Central memory CD8-positive, alpha-beta T cell (primary cell): ENCODE data around the gene KCNG1.
"Not testable (repeated sequence)": the region's sequence is repeated elsewhere in the genome, so short reads cannot be mapped to it uniquely, and the experiment has no call there.

Experiments
- ATAC-seq: fragments of 150-1000 bp; cut with Tn5 transposase; replicated peaks from 2 replicates; pipeline ENCODE4 v1.10.0; 2022; ENCODE audit warnings: mild to moderate bottlenecking, moderate FRiP score, moderate number of reproducible peaks; ENCODE audit not compliant: poor library complexity, severe bottlenecking; ENCODE audit errors: extremely low read depth
- DNase-seq, 2 donors: peaks; one replicate each; pipeline ENCODE4 v3.0.0; 2021; ENCODE audit warnings: low spot score in 2 of 2
- H3K27ac Mint-ChIP-seq: one replicate; pipeline ENCODE4 v1.8.0; 2022; ENCODE audit warnings: low read depth, mild to moderate bottlenecking, moderate library complexity, mixed read lengths
- H3K27me3 Mint-ChIP-seq: one replicate; pipeline ENCODE4 v1.8.0; 2022; ENCODE audit warnings: mixed read lengths
- H3K36me3 Mint-ChIP-seq: one replicate; pipeline ENCODE4 v1.8.0; 2022; ENCODE audit warnings: mild to moderate bottlenecking, moderate library complexity, mixed read lengths; ENCODE audit not compliant: insufficient read depth
- H3K4me1 Mint-ChIP-seq: one replicate; pipeline ENCODE4 v1.8.0; 2022; ENCODE audit warnings: mixed read lengths
- H3K4me3 Mint-ChIP-seq: one replicate; pipeline ENCODE4 v1.8.0; 2022; ENCODE audit warnings: mild to moderate bottlenecking, moderate library complexity, mixed read lengths
- H3K9me3 Mint-ChIP-seq: one replicate; pipeline ENCODE4 v1.8.0; 2022; ENCODE audit warnings: mixed read lengths

The KCNG1 gene

DNA sequence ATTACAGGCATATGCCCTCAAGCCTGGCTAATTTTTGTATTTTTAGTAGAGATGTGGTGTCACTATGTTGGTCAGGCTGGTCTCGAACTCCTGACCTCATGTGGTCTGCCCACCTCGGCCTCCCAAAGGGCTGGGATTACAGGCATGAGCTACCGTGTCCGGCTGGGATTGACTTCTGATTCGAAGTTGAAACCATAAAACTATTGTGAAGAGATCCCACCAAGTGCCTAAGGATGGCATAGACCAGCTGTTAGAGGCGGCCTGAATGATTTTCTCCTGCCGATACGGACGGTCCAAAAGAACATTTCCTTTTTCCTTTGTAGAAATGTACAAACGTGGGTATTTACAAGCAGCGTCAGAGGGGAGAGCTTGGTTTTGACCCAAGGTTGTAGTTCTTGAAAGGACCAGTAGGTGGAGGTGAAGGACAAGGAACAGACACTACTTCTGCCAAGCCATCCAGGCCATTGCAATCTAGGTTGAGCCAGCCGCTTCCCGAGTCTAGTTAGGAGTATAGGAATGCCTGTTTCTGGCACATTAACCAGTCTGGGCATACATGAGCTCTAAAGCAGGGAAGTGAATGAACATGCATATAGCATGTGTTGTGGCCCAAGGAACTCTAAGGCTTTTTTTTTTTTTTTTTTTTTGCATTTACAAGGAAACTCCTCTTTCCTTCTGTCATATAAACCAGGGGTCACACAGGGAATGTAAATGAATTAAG, 35.3 kb downstream of the KCNG1 start:
- H3K36me3 Mint-ChIP-seq = no peaks in the 10 kb centered on the region
- peak; percentile 43 to 57 for DNase-seq
- no peak overlapping the region for H3K27ac Mint-ChIP-seq
- peaks cover 47% of the 10 kb centered on the region for H3K27me3 Mint-ChIP-seq
- no peaks in the 10 kb centered on the region for H3K9me3 Mint-ChIP-seq
- H3K4me1 Mint-ChIP-seq = no peaks in the 10 kb centered on the region
- H3K4me3 Mint-ChIP-seq = no peak overlapping the region
- peak; percentile 73 for ATAC-seq

DNA sequence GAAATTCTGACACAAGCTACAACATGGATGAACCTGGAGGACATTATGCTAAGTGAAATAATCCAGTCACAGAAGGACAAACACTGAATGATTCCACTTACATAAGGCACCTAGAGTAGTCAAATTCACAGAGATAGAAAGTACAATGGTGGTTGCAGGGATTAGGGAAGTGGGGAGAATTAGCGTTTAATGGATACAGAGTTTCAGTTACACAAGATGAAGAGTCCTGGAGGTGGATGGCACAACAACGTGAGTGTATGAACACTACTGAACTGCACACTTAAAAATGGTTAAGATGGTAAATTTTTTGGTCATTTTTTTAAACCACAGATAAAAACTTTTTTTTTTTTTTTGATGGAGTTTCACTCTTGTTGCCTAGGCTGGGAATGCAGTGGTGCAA, 39.6 kb downstream of the KCNG1 start:
- ATAC-seq (no peak), DNase-seq (no peak)
- Mint-ChIP-seq H3K27ac (no peak overlapping the region), H3K4me3 (no peak overlapping the region), H3K9me3 (no peaks in the 10 kb centered on the region), H3K36me3 (no peaks in the 10 kb centered on the region), H3K4me1 (no peaks in the 10 kb centered on the region), H3K27me3 (peaks cover 77% of the 10 kb centered on the region)

DNA sequence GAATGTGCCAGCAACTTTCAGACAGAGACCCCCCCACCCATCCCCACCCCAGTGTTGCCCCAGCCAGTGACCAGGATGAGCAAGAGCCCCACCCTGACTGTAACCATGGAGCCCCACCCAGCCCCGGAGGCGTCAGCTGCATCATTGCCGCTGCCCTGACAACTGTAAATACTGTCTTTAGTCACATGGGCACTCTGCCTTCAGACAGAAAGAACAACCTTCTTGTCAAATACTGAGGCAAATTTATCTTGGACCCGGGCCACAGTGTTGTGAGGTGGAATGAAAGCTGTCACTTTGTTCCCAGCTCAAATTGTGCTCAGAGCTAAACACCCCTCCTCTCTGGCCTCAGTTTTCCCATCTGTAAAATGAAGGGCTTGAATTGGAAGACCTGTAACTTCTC, 40.5 kb downstream of the KCNG1 start:
- H3K9me3 Mint-ChIP-seq = no peaks in the 10 kb centered on the region
- ATAC-seq = no peak
- no peak overlapping the region for H3K27ac Mint-ChIP-seq
- H3K4me3 Mint-ChIP-seq = no peak overlapping the region
- DNase-seq = no peak
- peaks cover 77% of the 10 kb centered on the region for H3K27me3 Mint-ChIP-seq
- H3K36me3 Mint-ChIP-seq = no peaks in the 10 kb centered on the region
- no peaks in the 10 kb centered on the region for H3K4me1 Mint-ChIP-seq

DNA sequence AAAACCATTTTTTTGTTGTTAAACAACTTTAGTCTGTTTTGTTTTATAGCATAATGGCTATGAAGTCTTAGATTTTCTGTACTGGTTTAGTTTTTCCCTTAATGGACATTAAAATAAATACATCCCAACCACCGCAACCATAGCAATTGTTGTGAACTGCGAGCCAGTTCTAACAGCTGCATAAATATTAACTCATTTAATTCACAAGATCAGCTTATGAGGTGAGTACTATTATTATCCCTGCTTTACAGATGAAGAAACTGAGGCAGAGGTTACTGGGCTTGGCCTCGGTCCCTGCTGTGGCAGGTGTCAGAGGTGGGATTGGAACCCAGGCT, 41.2 kb downstream of the KCNG1 start:
- H3K4me1 Mint-ChIP-seq = no peaks in the 10 kb centered on the region
- DNase-seq = no peak
- H3K4me3 Mint-ChIP-seq = no peak overlapping the region
- H3K36me3 Mint-ChIP-seq = no peaks in the 10 kb centered on the region
- H3K27ac Mint-ChIP-seq = no peak overlapping the region
- no peaks in the 10 kb centered on the region for H3K9me3 Mint-ChIP-seq
- no peak for ATAC-seq
- H3K27me3 Mint-ChIP-seq = peaks cover 77% of the 10 kb centered on the region

DNA sequence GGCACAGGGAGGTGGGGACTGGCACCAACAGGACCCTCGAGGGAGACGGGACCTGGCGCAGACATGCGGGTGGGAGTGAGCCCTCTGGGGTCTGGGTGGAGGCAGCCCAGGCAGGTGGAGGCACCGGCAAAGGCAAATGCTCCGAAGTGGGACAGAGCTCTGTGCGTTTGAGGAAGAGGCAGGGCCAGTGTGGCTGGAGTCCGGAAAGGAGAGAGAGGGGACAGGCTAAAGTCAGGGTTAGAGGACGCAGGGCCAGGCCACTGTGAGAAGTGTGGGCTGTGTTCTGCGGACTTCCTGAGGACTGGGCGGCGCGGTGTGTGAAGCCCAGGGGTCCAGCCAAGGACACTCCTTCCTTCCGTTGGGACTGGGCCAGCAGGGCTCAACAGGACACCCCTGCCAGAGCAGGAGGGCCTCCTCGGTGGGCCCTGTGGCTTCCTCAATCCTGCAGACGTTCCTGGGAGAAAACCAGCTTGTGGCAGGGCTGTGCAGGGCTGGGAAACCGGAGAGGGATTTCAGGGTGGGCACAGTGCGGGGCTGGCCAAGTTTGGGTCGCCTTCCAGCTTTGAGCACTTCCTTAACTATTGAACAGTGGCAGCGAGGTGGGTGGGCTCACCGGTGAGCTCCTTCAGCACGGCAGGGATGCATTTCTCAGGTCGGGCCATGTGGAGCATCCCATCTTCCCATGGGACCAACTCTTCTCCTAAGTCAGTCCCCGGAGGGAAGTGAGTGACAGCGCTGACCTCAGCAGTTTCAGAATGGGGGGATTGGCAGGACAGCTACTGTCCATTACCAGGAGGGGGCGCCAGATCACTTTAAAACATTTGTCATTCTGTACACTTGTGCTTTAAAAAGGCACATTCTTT, 41.8 kb downstream of the KCNG1 start:
- peak; percentile 41 to 63 for DNase-seq
- Mint-ChIP-seq H3K27me3 (peaks cover 77% of the 10 kb centered on the region), H3K4me3 (no peak overlapping the region), H3K36me3 (no peaks in the 10 kb centered on the region), H3K4me1 (no peaks in the 10 kb centered on the region), H3K27ac (no peak overlapping the region), H3K9me3 (no peaks in the 10 kb centered on the region)
- peak; percentile 56 for ATAC-seq

DNA sequence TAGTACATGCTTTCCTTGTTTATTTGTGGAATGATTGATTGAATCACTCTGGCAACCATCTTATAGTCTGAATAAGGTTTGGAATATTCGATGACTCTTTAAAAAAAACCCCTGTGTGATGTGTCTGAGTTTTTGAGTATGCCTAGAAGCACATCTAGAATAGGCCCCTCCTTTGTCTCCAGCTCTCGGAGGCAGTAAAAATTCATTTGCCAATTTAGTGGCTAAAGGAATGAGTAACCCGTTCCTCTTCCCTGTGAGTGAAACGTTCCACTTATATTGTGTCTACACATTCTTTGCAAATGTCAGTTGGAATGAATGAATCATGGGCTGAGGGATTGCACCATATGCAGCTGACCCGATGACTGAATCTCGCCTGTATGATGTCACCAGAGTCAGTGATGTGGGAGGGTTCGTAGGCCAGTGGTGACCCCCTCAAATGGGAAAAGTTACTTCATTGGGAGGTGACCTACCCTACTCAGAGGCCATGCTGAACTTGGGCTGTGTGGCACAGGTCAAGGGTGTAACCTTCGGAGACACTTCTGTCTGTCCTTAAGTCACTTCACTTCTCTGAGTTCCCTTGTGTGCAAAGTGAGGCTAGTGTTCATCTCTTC, 42.7 kb downstream of the KCNG1 start:
- ATAC-seq (no peak), DNase-seq (no peak)

DNA sequence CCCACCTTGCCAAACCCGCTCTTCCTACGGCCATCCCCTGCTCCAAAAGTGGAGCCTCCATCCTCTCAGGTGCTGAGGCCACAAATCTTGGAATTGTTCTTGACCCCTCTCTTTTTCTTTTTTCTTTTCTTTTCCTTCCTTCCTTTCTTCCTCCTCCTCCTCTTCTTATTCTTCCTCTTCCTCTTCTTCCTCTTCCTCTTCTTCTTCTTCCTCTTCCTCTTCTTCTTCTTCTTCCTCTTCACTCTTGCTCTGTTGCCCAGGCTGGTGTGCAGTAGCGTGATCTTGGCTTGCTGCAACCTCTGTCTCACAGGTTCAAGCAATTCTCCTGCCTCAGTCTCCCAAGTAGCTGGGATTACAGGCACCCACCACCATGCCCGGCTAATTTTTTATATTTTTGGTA, 44.4 kb downstream of the KCNG1 start:
- H3K4me1 Mint-ChIP-seq, H3K27ac Mint-ChIP-seq, H3K4me3 Mint-ChIP-seq, H3K9me3 Mint-ChIP-seq, ATAC-seq, DNase-seq, H3K36me3 Mint-ChIP-seq: not testable (repeated sequence)
- H3K27me3 Mint-ChIP-seq = peaks cover 73% of the 10 kb centered on the region

More for the DNA sequence above, 42.7 kb downstream of the KCNG1 start:
- H3K27ac Mint-ChIP-seq = no peak overlapping the region
- no peaks in the 10 kb centered on the region for H3K4me1 Mint-ChIP-seq
- H3K4me3 Mint-ChIP-seq = no peak overlapping the region
- H3K36me3 Mint-ChIP-seq = no peaks in the 10 kb centered on the region
- H3K27me3 Mint-ChIP-seq = peaks cover 81% of the 10 kb centered on the region
- H3K9me3 Mint-ChIP-seq = no peaks in the 10 kb centered on the region

DNA sequence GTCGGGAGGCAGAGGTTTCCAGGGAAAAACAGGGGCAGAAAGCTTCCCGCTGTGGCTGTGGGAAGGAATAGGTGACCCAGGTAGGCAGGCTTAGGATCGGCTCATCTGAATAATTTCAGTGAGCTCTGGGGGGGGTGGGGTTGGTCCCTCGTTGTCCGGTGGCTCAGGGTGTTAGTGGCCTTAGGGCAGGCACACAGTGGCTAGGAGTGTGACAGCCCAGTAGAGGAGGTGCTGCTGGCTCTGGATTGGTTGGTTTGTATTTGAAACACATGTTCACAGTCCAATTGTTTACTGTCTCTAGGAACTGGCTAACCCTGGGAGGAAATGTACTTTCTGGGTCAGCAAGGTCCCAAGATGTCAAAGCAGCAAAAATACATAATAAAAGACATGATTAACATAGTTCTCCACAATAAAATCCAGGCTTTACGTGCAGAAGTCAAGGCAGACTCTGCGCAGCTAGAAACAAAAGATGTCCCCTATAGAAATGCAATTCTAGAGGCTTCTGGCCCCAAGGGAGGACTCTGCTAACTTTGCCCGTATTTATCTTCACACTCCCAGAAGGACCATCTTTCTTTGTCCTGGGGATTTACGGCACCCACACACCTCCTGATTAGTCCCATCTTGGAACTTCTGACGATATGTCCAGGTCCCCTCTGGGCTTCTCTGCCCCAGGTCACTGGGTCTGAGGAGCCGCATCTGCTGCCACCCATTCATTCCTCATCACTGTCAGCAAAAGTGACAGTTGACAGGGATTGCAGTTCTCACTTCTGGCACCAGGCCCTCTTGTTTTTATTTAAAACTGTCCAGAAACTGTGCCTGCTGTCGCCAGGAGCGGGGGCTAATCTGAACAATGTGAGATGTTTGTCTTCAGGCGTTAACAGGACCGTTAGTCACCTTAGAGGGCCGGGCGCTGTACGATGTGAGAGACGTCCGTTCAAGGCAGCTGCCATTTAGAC, 45.6 kb downstream of the KCNG1 start:
- ATAC-seq (no peak), DNase-seq (no peak)
- Mint-ChIP-seq H3K36me3 (no peaks in the 10 kb centered on the region), H3K4me3 (no peak overlapping the region), H3K4me1 (no peaks in the 10 kb centered on the region), H3K27me3 (peaks cover 61% of the 10 kb centered on the region), H3K9me3 (no peaks in the 10 kb centered on the region), H3K27ac (no peak overlapping the region)

DNA sequence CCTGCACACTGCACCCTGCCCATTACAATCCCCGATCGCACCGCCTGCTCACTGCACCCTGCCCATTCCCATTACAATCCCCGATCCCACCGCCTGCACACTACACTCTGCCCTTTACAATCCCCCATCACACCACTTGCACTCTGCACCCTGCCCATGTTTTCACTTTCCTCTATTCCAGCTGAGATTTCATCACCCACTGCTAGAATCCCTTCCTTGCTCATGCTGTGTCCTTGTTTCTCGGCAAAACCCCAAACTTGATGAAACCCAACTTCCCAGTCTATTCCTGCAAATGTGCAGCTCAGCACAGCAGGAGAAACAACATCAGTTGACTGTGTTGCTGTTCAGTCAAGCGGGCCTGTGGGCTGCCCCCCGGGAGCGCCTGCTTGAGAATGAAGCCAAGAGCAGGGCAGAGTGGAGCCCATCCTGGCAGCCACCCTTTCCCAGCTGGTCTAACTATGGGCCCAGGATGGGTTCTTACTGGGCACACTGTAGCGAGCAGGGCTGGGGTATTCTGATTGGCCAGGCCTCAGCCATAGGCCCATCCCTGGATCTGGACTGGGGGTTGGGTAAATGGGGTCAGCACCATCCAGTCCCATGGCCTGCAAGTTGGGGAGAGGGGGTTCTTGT, 47.1 kb downstream of the KCNG1 start:
- Mint-ChIP-seq H3K27ac (no peak overlapping the region), H3K27me3 (peaks cover 65% of the 10 kb centered on the region), H3K4me1 (no peaks in the 10 kb centered on the region), H3K9me3 (no peaks in the 10 kb centered on the region), H3K36me3 (no peaks in the 10 kb centered on the region), H3K4me3 (no peak overlapping the region)
- no peak for DNase-seq
- ATAC-seq = no peak

DNA sequence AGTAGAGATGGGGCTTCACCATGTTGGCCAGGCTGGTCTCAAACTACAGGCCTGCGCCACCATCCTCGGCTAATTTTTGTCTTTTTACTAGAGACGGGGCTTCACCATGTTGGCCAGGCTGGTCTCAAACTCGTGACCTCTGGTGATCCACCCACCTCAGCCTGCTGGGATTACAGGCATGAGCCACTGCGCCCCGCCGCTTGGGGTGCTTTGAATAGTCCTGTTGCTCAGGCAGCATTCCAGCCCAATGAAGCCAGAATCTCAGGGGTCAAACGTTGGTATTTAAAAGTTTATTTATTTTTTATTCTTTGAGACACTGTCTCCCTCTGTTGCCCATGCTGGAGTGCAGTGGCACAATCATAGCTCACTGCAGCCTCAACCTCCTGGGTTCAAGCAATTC, 53.0 kb downstream of the KCNG1 start:
- H3K27me3 Mint-ChIP-seq = peaks cover 13% of the 10 kb centered on the region
- no peaks in the 10 kb centered on the region for H3K4me1 Mint-ChIP-seq
- DNase-seq (no peak), ATAC-seq (no peak)
- no peak overlapping the region for H3K27ac Mint-ChIP-seq
- no peaks in the 10 kb centered on the region for H3K9me3 Mint-ChIP-seq
- no peaks in the 10 kb centered on the region for H3K36me3 Mint-ChIP-seq
- H3K4me3 Mint-ChIP-seq = no peak overlapping the region

DNA sequence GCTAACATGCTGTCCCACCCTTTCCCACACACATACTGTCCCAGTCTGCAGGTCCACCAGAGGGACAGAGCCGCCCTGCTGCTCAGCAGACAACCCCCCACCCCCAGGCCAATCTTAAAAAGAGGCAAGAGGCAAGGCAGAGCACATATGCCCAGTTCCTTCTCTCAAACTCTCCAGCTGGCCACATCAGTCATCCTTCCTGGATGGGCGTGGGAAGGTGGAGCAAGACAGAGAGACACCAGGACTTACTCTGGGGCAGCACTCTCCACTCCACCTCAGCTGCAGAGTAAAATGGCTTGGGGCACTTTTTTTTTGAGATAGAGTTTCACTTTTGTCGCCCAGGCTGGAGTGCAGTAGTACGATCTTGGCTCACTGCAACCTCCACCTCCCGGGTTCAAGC, 53.5 kb downstream of the KCNG1 start:
- Mint-ChIP-seq H3K4me1 (no peaks in the 10 kb centered on the region), H3K9me3 (no peaks in the 10 kb centered on the region), H3K27ac (no peak overlapping the region), H3K4me3 (no peak overlapping the region), H3K27me3 (peaks cover 9% of the 10 kb centered on the region), H3K36me3 (no peaks in the 10 kb centered on the region)
- ATAC-seq (no peak), DNase-seq (no peak)

DNA sequence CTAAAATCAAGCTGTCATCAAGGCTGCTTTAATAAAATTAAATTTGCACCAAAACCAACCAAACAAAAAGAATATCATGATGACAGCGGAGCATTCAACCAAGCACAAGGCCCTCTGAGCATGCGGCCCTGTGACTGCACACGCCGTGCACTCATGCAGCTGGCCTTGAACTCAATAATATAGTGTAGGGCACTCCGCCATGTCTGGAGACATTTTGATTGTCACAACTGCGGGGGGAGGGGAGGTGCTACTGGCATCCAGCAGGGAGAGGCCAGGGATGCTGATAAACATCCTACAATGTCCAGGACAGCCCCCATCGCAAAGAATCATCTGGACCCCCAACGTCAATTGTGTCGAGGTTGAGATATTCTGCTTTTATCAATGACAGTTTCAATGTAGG, 54.6 kb downstream of the KCNG1 start:
- Mint-ChIP-seq H3K27ac (no peak overlapping the region), H3K4me1 (no peaks in the 10 kb centered on the region), H3K4me3 (no peak overlapping the region), H3K36me3 (no peaks in the 10 kb centered on the region), H3K27me3 (peaks cover 7% of the 10 kb centered on the region), H3K9me3 (no peaks in the 10 kb centered on the region)
- ATAC-seq = no peak
- DNase-seq = no peak
